ENCODE data around the gene CSAD.
"Not testable (repeated sequence)": the region's sequence is repeated elsewhere in the genome, so short reads cannot be mapped to it uniquely, and the experiment has no call there.

CSAD gene

DNA sequence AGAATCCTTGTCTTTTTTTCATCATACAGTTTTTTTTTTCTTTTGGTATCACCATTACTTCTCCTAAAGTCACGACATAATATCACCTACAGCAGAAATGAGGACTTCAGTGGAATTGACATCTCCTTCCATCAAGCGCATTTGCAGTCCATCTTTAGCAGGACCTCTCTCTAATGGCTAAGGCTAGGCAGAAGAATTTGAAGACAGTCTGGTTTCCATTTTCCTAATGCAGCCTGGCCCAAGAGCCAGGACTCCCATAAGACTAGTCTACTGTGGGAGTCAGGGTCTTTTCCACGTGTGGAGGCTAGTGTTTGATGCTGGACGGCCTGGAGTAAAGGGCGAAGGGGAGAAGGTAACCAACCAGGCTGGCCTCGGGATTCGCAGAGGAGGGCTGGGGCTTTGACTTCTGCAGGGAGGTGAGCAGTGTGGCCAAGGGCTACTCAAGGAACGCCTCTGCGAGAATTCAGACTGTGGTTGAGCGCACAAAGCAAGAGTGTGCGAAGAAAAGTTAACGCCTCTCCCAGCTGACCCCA lies 972 bp downstream of the CSAD start:
- TF ChIP-seq, protein P1, sequence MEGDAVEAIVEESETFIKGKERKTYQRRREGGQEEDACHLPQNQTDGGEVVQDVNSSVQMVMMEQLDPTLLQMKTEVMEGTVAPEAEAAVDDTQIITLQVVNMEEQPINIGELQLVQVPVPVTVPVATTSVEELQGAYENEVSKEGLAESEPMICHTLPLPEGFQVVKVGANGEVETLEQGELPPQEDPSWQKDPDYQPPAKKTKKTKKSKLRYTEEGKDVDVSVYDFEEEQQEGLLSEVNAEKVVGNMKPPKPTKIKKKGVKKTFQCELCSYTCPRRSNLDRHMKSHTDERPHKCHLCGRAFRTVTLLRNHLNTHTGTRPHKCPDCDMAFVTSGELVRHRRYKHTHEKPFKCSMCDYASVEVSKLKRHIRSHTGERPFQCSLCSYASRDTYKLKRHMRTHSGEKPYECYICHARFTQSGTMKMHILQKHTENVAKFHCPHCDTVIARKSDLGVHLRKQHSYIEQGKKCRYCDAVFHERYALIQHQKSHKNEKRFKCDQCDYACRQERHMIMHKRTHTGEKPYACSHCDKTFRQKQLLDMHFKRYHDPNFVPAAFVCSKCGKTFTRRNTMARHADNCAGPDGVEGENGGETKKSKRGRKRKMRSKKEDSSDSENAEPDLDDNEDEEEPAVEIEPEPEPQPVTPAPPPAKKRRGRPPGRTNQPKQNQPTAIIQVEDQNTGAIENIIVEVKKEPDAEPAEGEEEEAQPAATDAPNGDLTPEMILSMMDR (IDR thresholded peaks at IDR 0.05; ENCODE audit: control insufficient read depth, extremely low read depth, insufficient read depth) = no peak
- no peak for DNase-seq (ENCODE audit: low read depth)
- peak overlapping the region; percentile 72 for H3K4me3 ChIP-seq (ENCODE audit: low read depth, low read length)

DNA sequence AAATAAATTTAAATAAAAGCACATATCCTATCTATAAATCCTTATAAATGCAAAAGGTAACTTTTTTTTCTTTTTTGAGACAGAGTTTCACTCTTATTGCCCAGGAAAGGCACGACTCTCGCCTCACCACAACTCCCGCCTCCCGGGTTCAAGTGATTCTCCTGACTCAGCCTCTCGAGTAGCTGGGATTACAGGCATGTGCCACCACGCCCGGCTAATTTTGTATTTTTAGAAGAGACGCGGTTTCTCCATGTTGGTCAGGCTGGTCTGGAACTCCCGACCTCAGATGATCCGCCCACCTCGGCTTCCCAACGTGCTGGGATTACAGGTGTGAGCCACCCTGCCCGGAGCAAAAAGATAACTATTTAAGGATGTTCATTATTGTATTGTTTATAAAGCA lies 1.9 kb downstream of the CSAD start:
- not testable (repeated sequence) for DNase-seq (ENCODE audit: low read depth); H3K4me3 ChIP-seq (ENCODE audit: low read depth, low read length)

DNA sequence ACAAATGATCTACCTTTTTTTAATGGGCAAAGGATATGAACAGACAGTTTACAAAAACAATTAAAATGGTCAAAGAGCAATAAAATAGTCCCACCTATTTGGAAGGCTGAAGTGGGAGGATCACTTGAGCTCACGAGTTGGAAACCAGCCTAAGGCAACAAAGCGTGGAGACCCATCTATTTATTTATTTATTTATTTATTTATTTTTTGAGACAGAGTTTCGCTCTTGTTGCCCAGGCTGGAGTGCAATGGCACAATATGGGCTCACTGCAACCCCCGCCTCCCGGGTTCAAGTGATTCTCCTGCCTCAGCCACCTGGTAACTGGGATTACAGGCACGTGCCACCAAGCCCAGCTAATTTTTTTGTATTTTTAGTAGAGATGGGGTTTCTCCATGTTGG lies 3.3 kb downstream of the CSAD start:
- DNase-seq (ENCODE audit: low read depth) = peak; percentile 52
- not testable (repeated sequence) for H3K4me3 ChIP-seq (ENCODE audit: low read depth, low read length)

DNA sequence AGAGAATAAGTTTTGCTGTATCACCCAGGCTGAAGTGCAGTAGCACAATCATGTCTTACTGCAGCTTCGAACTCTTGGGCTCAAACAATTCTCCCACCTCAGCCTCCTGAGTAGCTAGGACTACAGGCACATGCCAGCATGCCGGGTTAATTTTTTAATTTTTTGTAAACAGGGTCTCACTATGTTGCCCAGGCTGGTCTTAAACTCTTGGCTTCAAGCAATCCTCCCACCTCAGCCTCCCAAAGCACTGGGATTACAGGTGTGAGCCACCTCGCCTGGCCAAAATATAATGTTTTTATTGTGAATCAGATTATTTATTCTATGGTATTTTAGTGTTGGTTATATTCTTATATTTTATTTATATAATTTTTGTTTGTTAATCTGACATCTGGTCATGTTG lies 4.0 kb downstream of the CSAD start:
- H3K4me3 ChIP-seq (ENCODE audit: low read depth, low read length) = no peak overlapping the region
- DNase-seq (ENCODE audit: low read depth) = no peak
- TF ChIP-seq, protein P1 (IDR thresholded peaks at IDR 0.05; ENCODE audit: control insufficient read depth, extremely low read depth, insufficient read depth) = no peak

DNA sequence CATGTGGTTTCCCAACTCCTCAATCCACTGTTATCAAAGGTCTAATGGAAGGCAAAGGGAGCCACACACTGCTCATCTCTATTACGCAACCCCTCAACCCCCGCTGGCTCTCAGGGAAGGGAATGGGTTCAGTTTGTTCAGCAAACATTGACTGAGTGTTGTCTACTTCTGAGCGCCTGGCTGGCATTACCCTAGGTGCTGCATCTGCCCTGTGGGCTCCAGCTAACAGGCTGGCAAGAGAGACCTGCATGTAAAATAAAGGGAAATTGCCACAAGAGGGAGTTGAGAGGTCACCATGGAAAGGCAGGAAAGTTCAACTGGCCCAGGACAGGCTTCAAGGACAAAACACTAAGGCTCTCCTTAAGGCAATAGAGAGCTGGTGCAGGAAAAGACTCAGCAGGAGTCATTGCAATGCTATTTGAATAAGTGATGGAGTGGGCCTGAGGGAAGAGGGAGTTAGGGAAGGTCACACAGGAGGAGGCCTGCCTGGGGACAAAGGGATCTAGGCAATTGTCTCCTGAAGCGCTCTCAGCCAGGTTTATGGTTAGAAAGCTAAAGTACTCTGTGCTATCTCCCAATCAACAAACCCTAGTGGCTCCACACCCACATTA lies 5.7 kb downstream of the CSAD start:
- DNase-seq (ENCODE audit: low read depth) = peak; percentile 95
- TF ChIP-seq, protein P1 (IDR thresholded peaks at IDR 0.05; ENCODE audit: control insufficient read depth, extremely low read depth, insufficient read depth) = peak; percentile 62
- no peak overlapping the region for H3K4me3 ChIP-seq (ENCODE audit: low read depth, low read length)

DNA sequence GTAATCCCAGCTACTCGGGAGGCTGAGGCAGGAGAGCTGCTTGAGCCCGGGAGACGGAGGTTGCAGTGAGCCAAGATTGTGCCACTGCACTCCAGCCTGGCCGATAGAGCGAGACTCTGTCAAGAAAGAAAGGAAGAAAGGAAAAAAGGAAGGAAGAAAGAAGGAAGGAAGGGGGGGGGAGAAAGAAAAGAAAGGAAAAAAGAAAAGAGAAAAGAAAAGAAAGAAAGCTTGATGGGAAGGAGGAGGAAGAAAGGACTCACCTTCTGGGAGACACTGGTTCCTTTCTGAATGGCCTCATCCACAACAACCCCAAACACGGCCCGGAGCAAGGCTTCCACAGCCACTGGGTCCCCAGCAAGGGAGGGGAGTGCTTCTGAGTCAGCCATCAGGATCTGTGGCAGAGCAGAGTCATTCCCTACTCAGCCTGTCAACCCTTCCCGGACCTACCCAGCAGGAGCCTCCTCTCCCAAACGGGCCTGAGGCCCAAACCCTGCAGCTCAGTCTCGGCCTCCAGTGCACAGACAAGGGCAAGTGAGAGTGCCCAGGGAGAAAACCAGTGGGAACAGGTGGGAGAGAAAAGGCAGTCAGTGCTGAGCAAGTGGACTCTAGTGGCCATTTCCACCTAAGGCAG lies 7.5 kb downstream of the CSAD start:
- TF ChIP-seq, protein P1 (IDR thresholded peaks at IDR 0.05; ENCODE audit: control insufficient read depth, extremely low read depth, insufficient read depth) = no peak
- H3K4me3 ChIP-seq (ENCODE audit: low read depth, low read length) = no peak overlapping the region
- no peak for DNase-seq (ENCODE audit: low read depth)

DNA sequence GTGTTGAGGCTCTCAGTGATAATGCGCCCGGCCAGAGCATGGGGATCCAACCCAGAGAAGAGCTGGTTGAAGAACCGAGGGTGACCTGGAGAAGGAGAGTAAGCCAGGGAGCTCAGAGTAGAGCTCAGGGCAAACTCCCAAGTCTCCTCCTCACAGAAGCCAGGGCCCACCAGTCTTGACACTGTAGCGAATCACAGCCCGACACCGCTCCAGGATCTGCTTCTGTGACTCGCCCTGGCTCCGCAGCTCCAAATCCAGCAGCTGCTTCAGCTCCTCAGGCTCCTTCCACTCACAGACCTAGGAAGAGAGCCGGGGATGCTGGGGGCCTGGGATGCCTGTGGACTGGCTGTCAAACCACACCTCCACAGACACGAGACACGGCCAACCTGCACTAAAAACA lies 8.4 kb downstream of the CSAD start:
- TF ChIP-seq, protein P1 (IDR thresholded peaks at IDR 0.05; ENCODE audit: control insufficient read depth, extremely low read depth, insufficient read depth) = no peak

DNA sequence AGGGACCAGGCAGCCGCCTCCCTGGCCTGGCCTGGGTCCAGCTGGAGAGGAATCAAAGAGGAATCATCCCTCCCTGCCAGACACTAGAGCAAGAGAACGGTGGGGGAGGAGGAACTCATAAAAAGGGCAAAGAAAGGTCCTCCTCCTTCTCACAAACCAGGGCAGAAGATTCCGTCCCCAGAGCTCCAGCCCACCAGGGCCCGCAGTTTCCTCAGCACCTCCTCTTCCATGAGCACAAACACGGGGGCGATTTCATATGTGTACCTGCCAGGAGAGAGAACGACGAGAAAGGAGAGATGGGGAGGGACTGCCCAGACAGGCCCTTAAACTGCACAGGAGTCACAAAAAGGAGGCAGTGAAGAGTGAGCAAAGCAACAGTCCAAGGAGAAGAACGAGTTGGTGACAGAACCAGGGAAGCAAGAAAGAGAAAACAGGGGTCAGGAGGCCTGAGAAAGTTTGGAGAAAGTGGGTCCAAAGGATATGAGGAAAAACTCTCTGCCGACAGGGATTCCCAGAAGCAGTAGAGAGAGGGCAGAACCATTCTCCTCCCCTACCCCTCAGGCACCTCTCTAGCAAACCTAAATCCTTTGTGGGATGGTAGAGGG lies 8.9 kb downstream of the CSAD start:
- H3K4me3 ChIP-seq (ENCODE audit: low read depth, low read length) = no peak overlapping the region
- peak; percentile 59 for DNase-seq (ENCODE audit: low read depth)
- TF ChIP-seq, protein P1 (IDR thresholded peaks at IDR 0.05; ENCODE audit: control insufficient read depth, extremely low read depth, insufficient read depth) = no peak

More for the DNA sequence above, 8.4 kb downstream of the CSAD start:
- no peak for DNase-seq (ENCODE audit: low read depth)
- no peak overlapping the region for H3K4me3 ChIP-seq (ENCODE audit: low read depth, low read length)
